Thoracic aorta (tissue), 2 donors: Measurements from ENCODE around the gene RNF4. TPM values are rescaled to one million over a fixed set of nuclear protein-coding genes. Genes with fewer than 3 reads are reported as not detected.

ENCODE experiments used
- ATAC-seq: fragments of 150-250 bp; one replicate; pipeline ENCODE4 v1.8.0; 2017; ENCODE audit warnings: low read depth; ENCODE audit not compliant: insufficient number of reproducible peaks, low FRiP score
- DNase-seq: peaks from one replicate; pipeline ENCODE4 v3.0.0-alpha.2; 2020; ENCODE audit warnings: low spot score
- H3K27ac ChIP-seq, 2 donors: fragments of 200-600 bp; sonication (generic); 1 replicate in 1 of 2; 2 replicates in 1 of 2; pipeline ENCODE4 v1.5.1; 2016; ENCODE audit warnings: mild to moderate bottlenecking in 2 of 2, moderate library complexity in 2 of 2
- H3K27me3 ChIP-seq: fragments of 200-600 bp; sonication (generic); replicated peaks from 2 replicates; pipeline ENCODE4 v1.6.0; 2016; ENCODE audit warnings: mild to moderate bottlenecking; ENCODE audit not compliant: insufficient read depth
- H3K36me3 ChIP-seq: fragments of 200-600 bp; sonication (generic); one replicate; pipeline ENCODE4 v1.5.1; 2016
- H3K4me1 ChIP-seq, 2 donors: fragments of 200-600 bp; sonication (generic); 1 replicate in 1 of 2; 2 replicates in 1 of 2; pipeline versions ENCODE4 v1.5.1 to v1.6.0; 2016; ENCODE audit warnings: low read depth in 2 of 2, mild to moderate bottlenecking in 1 of 2; ENCODE audit not compliant: control insufficient read depth in 1 of 2
- H3K4me3 ChIP-seq: fragments of 200-600 bp; sonication (generic); 2 replicates; pipeline ENCODE4 v1.5.1; 2016; ENCODE audit warnings: mild to moderate bottlenecking
- H3K9me3 ChIP-seq: fragments of 200-600 bp; sonication (generic); 2 replicates; pipeline ENCODE4 v1.5.1; 2016
- CTCF ChIP-seq: fragments of 200-600 bp; sonication (generic); IDR thresholded peaks from one replicate; pipeline ENCODE4 v1.5.1; 2019; ENCODE audit warnings: antibody characterized with exemption
- total RNA-seq, 2 donors: library from RNA; depleted of rRNA; stranded (reverse); fragments of >200 nt; gene quantifications; one replicate each; pipeline versions ENCODE4 v1.1.0 to v1.2.3, GENCODE V29; 2016

RNF4 gene
- total RNA-seq, 2 donors from 2014 or later = 29.8 to 83.1 TPM

- Histone ChIP-seq H3K27me3 (no peaks in the 10 kb centered on the region), H3K4me3 (no peak overlapping the region), H3K9me3 (no peaks in the 10 kb centered on the region), H3K27ac (no peak overlapping the region), H3K4me1 (peaks cover 0 to 11% of the 10 kb centered on the region in 2 donors), H3K36me3 (no peaks in the 10 kb centered on the region)
- no peak for ATAC-seq
- DNase-seq = no peak
- TF ChIP-seq CTCF = no peak
These were observed 89.4 kb downstream of the RNF4 start for GRCh38 chr4:2558301-2558700.

GRCh38 chr4:2560167-2560566 is 91.3 kb downstream of the RNF4 start:
- no peaks in the 10 kb centered on the region for H3K4me1 ChIP-seq

More at GRCh38 chr4:2560167-2560566, 91.3 kb downstream of the RNF4 start:
- ATAC-seq = no peak
- DNase-seq = no peak
- H3K9me3 ChIP-seq = no peaks in the 10 kb centered on the region
- H3K27me3 ChIP-seq = no peaks in the 10 kb centered on the region
- no peak overlapping the region for H3K4me3 ChIP-seq
- no peaks in the 10 kb centered on the region for H3K36me3 ChIP-seq
- H3K27ac ChIP-seq = no peak overlapping the region
- TF ChIP-seq CTCF = no peak

Other genes starting within 250 kb of the RNF4 start
- gene HAUS3, start 227.0 kb upstream of the RNF4 start, total RNA-seq = 10 to 100 TPM in 1 of 2 donors, 1 to 10 TPM in 1; 6.5 to 12.9 TPM
- gene POLN, start 227.0 kb upstream of the RNF4 start, total RNA-seq = 1 to 10 TPM; 3.2 to 3.5 TPM
- 100 to 1,000 TPM in 1 of 2 donors, 10 to 100 TPM in 1; 93.1 to 105 TPM for gene MXD4, start 207.0 kb upstream of the RNF4 start, total RNA-seq
- 10 to 100 TPM; 11.5 to 20.2 TPM for gene ZFYVE28, start 50.5 kb upstream of the RNF4 start, total RNA-seq
- not detected for gene CFAP99, start 50.2 kb upstream of the RNF4 start, total RNA-seq
- 10 to 100 TPM; 22.3 to 42.9 TPM for gene FAM193A, start 67.5 kb downstream of the RNF4 start, total RNA-seq